MM.1S (cell line): ENCODE results near the gene CACNA1E.

ENCODE experiments used
- DNase-seq: peaks from one replicate; pipeline ENCODE4 v3.0.0-alpha.2; 2015
- H2AFZ ChIP-seq: fragments of 300-600 bp; sonication (generic); 2 replicates; pipeline ENCODE4 v1.6.0; 2016; ENCODE audit warnings: antibody characterized with exemption, low read length
- H3F3A ChIP-seq: fragments of 300-600 bp; sonication (generic); 2 replicates; pipeline ENCODE4 v1.6.1; 2016; ENCODE audit warnings: mild to moderate bottlenecking, antibody characterized with exemption, low read length, moderate library complexity, mixed read lengths; ENCODE audit not compliant: insufficient read depth
- H3K27ac ChIP-seq: fragments of 300-600 bp; sonication (generic); 2 replicates; pipeline ENCODE4 v1.5.1; 2016; ENCODE audit warnings: mild to moderate bottlenecking, low read length
- H3K27me3 ChIP-seq: fragments of 300-600 bp; sonication (generic); replicated peaks from 2 replicates; pipeline ENCODE4 v1.6.0; 2016; ENCODE audit warnings: low read length; ENCODE audit not compliant: insufficient read depth
- H3K36me3 ChIP-seq: fragments of 300-600 bp; sonication (generic); replicated peaks from 2 replicates; pipeline ENCODE4 v1.6.1; 2016; ENCODE audit warnings: mild to moderate bottlenecking, low read length, mixed read lengths; ENCODE audit not compliant: insufficient read depth
- H3K4me1 ChIP-seq: fragments of 300-600 bp; sonication (generic); 2 replicates; pipeline ENCODE4 v1.6.1; 2016; ENCODE audit warnings: low read length, mixed read lengths
- H3K4me2 ChIP-seq: fragments of 300-600 bp; sonication (generic); 2 replicates; pipeline ENCODE4 v1.6.0; 2016; ENCODE audit warnings: low read depth, low read length
- H3K4me3 ChIP-seq: fragments of 300-600 bp; sonication (generic); 2 replicates; pipeline ENCODE4 v1.5.1; 2016; ENCODE audit warnings: low read length, mixed read lengths
- H3K79me2 ChIP-seq: fragments of 300-600 bp; sonication (generic); 2 replicates; pipeline ENCODE4 v1.6.1; 2016; ENCODE audit warnings: mixed run types, low read length, mixed read lengths
- H3K9ac ChIP-seq: fragments of 300-600 bp; sonication (generic); 2 replicates; pipeline ENCODE4 v1.6.1; 2016; ENCODE audit warnings: low read length, mixed read lengths
- H3K9me2 ChIP-seq: fragments of 300-600 bp; sonication (generic); replicated peaks from 2 replicates; pipeline ENCODE4 v1.6.1; 2016; ENCODE audit warnings: mild to moderate bottlenecking, low read length, mixed read lengths; ENCODE audit not compliant: insufficient read depth
- H3K9me3 ChIP-seq: fragments of 300-600 bp; sonication (generic); replicated peaks from 2 replicates; pipeline ENCODE4 v1.6.1; 2016; ENCODE audit warnings: mild to moderate bottlenecking, low read length, mixed read lengths; ENCODE audit not compliant: insufficient read depth
- H4K20me1 ChIP-seq: fragments of 300-600 bp; sonication (generic); 2 replicates; pipeline ENCODE4 v1.6.1; 2016; ENCODE audit warnings: mild to moderate bottlenecking, low read length, moderate library complexity, mixed read lengths; ENCODE audit not compliant: insufficient read depth
- CTCF ChIP-seq: fragments of 300-600 bp; sonication (generic); IDR thresholded peaks from 2 replicates; pipeline ENCODE4 v1.5.1; 2016; ENCODE audit warnings: antibody characterized with exemption, low read length, mixed read lengths
- EZH2 ChIP-seq: fragments of 300-600 bp; sonication (generic); optimal IDR thresholded peaks from 2 replicates; pipeline ENCODE3; 2017; ENCODE audit warnings: low read depth, mild to moderate bottlenecking, antibody characterized with exemption, low read length, mixed read lengths
- EZH2phosphoT487 ChIP-seq: fragments of 300-600 bp; sonication (generic); IDR thresholded peaks from 2 replicates; pipeline ENCODE4 v1.6.1; 2018; ENCODE audit warnings: antibody characterized with exemption, low read length

Gene CACNA1E

GRCh38 chr1:181445436-181445835 lies 37.9 kb upstream of the CACNA1E start:
- Histone ChIP-seq H3K79me2 (no peaks in the 10 kb centered on the region), H3K4me2 (no peak overlapping the region), H3K9me2 (no peaks in the 10 kb centered on the region), H3K27ac (no peak overlapping the region), H4K20me1 (no peaks in the 10 kb centered on the region), H3K4me3 (no peak overlapping the region), H3K36me3 (no peaks in the 10 kb centered on the region), H2AFZ (no peak overlapping the region), H3K9me3 (no peaks in the 10 kb centered on the region), H3K9ac (no peak overlapping the region), H3K4me1 (no peaks in the 10 kb centered on the region), H3F3A (no peaks in the 10 kb centered on the region), H3K27me3 (no peaks in the 10 kb centered on the region)
- TF ChIP-seq CTCF (no peak), EZH2 (no peak), EZH2phosphoT487 (no peak)
- DNase-seq = no peak

- DNase-seq = no peak
- no peak for TF ChIP-seq EZH2phosphoT487
Measured at GRCh38 chr1:181448461-181448860, 34.9 kb upstream of the CACNA1E start.

GRCh38 chr1:181451661-181452230 lies 31.6 kb upstream of the CACNA1E start:
- no peak for DNase-seq
- H3K9me3 ChIP-seq = no peaks in the 10 kb centered on the region
- H3K9me2 ChIP-seq = no peaks in the 10 kb centered on the region
- H3K79me2 ChIP-seq = no peaks in the 10 kb centered on the region
- H2AFZ ChIP-seq = no peak overlapping the region
- H3K9ac ChIP-seq = no peak overlapping the region
- H3K27me3 ChIP-seq = no peaks in the 10 kb centered on the region
- H3F3A ChIP-seq = no peaks in the 10 kb centered on the region
- no peaks in the 10 kb centered on the region for H4K20me1 ChIP-seq
- H3K4me3 ChIP-seq = no peak overlapping the region
- no peaks in the 10 kb centered on the region for H3K36me3 ChIP-seq
- H3K4me1 ChIP-seq = no peaks in the 10 kb centered on the region
- H3K27ac ChIP-seq = no peak overlapping the region
- TF ChIP-seq EZH2 = no peak
- no peak for TF ChIP-seq CTCF
- no peak for TF ChIP-seq EZH2phosphoT487
- H3K4me2 ChIP-seq = no peak overlapping the region

More at GRCh38 chr1:181448461-181448860, 34.9 kb upstream of the CACNA1E start:
- Histone ChIP-seq H3K79me2 (no peaks in the 10 kb centered on the region), H3F3A (no peaks in the 10 kb centered on the region), H3K4me2 (no peak overlapping the region), H3K27ac (no peak overlapping the region), H3K27me3 (no peaks in the 10 kb centered on the region), H4K20me1 (no peaks in the 10 kb centered on the region), H3K9ac (no peak overlapping the region), H2AFZ (no peak overlapping the region), H3K4me3 (no peak overlapping the region), H3K4me1 (no peaks in the 10 kb centered on the region), H3K36me3 (no peaks in the 10 kb centered on the region), H3K9me3 (no peaks in the 10 kb centered on the region), H3K9me2 (no peaks in the 10 kb centered on the region)

GRCh38 chr1:181452746-181453145 lies 30.6 kb upstream of the CACNA1E start:
- Histone ChIP-seq H4K20me1 (no peaks in the 10 kb centered on the region), H3K9me3 (no peaks in the 10 kb centered on the region), H3K27ac (no peak overlapping the region), H3F3A (no peaks in the 10 kb centered on the region), H3K36me3 (no peaks in the 10 kb centered on the region), H3K27me3 (no peaks in the 10 kb centered on the region), H2AFZ (no peak overlapping the region), H3K79me2 (no peaks in the 10 kb centered on the region), H3K4me2 (no peak overlapping the region), H3K4me1 (no peaks in the 10 kb centered on the region), H3K4me3 (no peak overlapping the region), H3K9me2 (no peaks in the 10 kb centered on the region), H3K9ac (no peak overlapping the region)
- TF ChIP-seq EZH2 (no peak), CTCF (no peak), EZH2phosphoT487 (no peak)
- no peak for DNase-seq
